ENCODE measurements around the gene PCDH9. TPM values are rescaled to one million over a fixed set of nuclear protein-coding genes. Genes with fewer than 3 reads are reported as not detected.

The PCDH9 gene
- polyA plus RNA-seq, 1 of the 3 experiments (the other 2 are of a cell fraction), result 1.3 TPM

DNA sequence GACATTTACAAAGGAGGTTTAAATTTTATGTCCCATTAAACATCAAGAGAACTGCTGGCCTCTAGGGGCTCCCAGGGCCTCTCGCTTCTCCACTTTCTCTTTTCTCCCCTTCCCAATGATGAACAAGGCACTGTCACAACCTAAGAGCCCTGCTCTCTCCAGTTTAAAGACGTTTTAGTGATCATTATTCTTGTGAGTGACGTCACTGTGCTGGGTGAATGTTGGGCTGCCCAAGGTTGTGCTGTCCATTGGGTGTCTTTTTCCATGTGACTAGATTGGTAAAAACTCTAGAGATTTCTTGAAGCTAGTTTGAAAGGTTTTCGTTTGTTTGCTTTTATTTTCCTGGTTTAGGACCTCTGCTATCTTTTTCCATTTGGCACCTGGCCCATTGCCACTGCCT, 602.6 kb downstream of the PCDH9 start:
- no peaks in the 10 kb centered on the region for H3K4me1 ChIP-seq (ENCODE audit: control insufficient read depth in 1 of 2, insufficient read depth in 2 of 2, low read depth in 1 of 2, low read length in 1 of 2)

DNA sequence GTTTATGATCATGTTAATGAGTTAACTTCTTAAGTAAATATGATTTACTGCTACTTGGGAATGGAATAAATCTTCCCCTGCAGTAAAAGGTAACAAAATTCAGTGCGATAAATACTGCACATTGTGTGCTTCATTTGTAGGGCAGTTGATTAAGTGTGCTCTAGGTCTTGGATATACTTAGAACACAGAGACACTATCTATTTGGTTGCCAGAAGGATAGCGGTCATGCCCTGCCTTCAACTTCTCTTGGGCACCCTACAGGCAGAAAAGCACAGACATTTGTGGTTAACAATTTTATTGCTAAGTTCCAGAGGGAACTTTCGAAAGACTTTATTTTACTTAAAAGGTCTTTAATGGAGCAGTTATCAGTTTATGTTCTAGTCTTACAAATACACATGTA, 605.8 kb downstream of the PCDH9 start:
- Histone ChIP-seq H3K79me2 (ENCODE audit: insufficient read depth) (no peaks in the 10 kb centered on the region), H3K9me2 (no peaks in the 10 kb centered on the region), H3K36me3 (replicated peaks in 1 of 2; ENCODE audit: control insufficient read depth in 1 of 2, insufficient read depth in 2 of 2, low read length in 1 of 2) (no peaks in the 10 kb centered on the region), H3K27ac (ENCODE audit: low read depth in 2 of 2, low read length in 1 of 2) (no peak overlapping the region), H3K9ac (no peak overlapping the region), H3K4me3 (ENCODE audit: low read depth in 2 of 2, low read length in 1 of 2) (no peak overlapping the region), H3K4me2 (no peak overlapping the region), H3F3A (replicated peaks; ENCODE audit: insufficient read depth) (no peaks in the 10 kb centered on the region), H3K4me1 (ENCODE audit: control insufficient read depth in 1 of 2, insufficient read depth in 2 of 2, low read depth in 1 of 2, low read length in 1 of 2) (no peaks in the 10 kb centered on the region), H4K20me1 (ENCODE audit: insufficient read depth) (no peaks in the 10 kb centered on the region), H3K9me3 (no peaks in the 10 kb centered on the region), H2AFZ (ENCODE audit: low read depth) (no peak overlapping the region), H3K27me3 (ENCODE audit: insufficient read depth) (no peaks in the 10 kb centered on the region)
- ChIA-PET CTCF (no interaction called here), POLR2A (no interaction called here)
- no peak for DNase-seq
- 94% methylated on average over 3 of the region's 3 CpGs for WGBS (ENCODE audit: low lambda C conversion rate)
- no peak for TF ChIP-seq RAD21 (IDR thresholded peaks at IDR 0.05; ENCODE audit: low read length)
- TF ChIP-seq, protein P1, sequence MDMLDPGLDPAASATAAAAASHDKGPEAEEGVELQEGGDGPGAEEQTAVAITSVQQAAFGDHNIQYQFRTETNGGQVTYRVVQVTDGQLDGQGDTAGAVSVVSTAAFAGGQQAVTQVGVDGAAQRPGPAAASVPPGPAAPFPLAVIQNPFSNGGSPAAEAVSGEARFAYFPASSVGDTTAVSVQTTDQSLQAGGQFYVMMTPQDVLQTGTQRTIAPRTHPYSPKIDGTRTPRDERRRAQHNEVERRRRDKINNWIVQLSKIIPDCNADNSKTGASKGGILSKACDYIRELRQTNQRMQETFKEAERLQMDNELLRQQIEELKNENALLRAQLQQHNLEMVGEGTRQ (IDR thresholded peaks at IDR 0.05; ENCODE audit: borderline replicate concordance, low read depth, low read length), result no peak
- TF ChIP-seq TAF1 (IDR thresholded peaks at IDR 0.05; ENCODE audit: borderline replicate concordance, low read depth, low read length), result no peak
- no peak for TF ChIP-seq RXRA (IDR thresholded peaks at IDR 0.05; ENCODE audit: borderline replicate concordance, low read depth)
- TF ChIP-seq EZH2phosphoT487 (IDR thresholded peaks at IDR 0.05; ENCODE audit: borderline replicate concordance, low read depth), result no peak
- no peak for TF ChIP-seq TEAD4 (IDR thresholded peaks at IDR 0.05; ENCODE audit: borderline replicate concordance, insufficient read depth)
- TF ChIP-seq, protein P2, sequence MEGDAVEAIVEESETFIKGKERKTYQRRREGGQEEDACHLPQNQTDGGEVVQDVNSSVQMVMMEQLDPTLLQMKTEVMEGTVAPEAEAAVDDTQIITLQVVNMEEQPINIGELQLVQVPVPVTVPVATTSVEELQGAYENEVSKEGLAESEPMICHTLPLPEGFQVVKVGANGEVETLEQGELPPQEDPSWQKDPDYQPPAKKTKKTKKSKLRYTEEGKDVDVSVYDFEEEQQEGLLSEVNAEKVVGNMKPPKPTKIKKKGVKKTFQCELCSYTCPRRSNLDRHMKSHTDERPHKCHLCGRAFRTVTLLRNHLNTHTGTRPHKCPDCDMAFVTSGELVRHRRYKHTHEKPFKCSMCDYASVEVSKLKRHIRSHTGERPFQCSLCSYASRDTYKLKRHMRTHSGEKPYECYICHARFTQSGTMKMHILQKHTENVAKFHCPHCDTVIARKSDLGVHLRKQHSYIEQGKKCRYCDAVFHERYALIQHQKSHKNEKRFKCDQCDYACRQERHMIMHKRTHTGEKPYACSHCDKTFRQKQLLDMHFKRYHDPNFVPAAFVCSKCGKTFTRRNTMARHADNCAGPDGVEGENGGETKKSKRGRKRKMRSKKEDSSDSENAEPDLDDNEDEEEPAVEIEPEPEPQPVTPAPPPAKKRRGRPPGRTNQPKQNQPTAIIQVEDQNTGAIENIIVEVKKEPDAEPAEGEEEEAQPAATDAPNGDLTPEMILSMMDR (IDR thresholded peaks at IDR 0.05), result no peak
- TF ChIP-seq RCOR1 (IDR thresholded peaks at IDR 0.05; ENCODE audit: low read length), result no peak
- no peak for TF ChIP-seq CHD2 (IDR thresholded peaks at IDR 0.05; ENCODE audit: low read length, partially characterized antibody)
- TF ChIP-seq, protein P3, sequence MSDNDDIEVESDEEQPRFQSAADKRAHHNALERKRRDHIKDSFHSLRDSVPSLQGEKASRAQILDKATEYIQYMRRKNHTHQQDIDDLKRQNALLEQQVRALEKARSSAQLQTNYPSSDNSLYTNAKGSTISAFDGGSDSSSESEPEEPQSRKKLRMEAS (IDR thresholded peaks at IDR 0.05; ENCODE audit: low read depth), result no peak
- TF ChIP-seq, protein P4, sequence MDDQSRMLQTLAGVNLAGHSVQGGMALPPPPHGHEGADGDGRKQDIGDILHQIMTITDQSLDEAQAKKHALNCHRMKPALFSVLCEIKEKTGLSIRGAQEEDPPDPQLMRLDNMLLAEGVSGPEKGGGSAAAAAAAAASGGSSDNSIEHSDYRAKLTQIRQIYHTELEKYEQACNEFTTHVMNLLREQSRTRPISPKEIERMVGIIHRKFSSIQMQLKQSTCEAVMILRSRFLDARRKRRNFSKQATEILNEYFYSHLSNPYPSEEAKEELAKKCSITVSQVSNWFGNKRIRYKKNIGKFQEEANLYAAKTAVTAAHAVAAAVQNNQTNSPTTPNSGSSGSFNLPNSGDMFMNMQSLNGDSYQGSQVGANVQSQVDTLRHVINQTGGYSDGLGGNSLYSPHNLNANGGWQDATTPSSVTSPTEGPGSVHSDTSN (IDR thresholded peaks at IDR 0.05), result no peak
- TF ChIP-seq SIN3A (IDR thresholded peaks at IDR 0.05; ENCODE audit: borderline replicate concordance, low read depth, low read length), result no peak
- TF ChIP-seq, protein P5, sequence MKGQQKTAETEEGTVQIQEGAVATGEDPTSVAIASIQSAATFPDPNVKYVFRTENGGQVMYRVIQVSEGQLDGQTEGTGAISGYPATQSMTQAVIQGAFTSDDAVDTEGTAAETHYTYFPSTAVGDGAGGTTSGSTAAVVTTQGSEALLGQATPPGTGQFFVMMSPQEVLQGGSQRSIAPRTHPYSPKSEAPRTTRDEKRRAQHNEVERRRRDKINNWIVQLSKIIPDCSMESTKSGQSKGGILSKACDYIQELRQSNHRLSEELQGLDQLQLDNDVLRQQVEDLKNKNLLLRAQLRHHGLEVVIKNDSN (IDR thresholded peaks at IDR 0.05; ENCODE audit: borderline replicate concordance, low read depth), result no peak

More for the DNA sequence above, 602.6 kb downstream of the PCDH9 start:
- CTCF ChIA-PET, result no interaction called here
- POLR2A ChIA-PET, result no interaction called here
- DNase-seq, result no peak
- H3K79me2 ChIP-seq (ENCODE audit: insufficient read depth), result no peaks in the 10 kb centered on the region
- H3K27ac ChIP-seq (ENCODE audit: low read depth in 2 of 2, low read length in 1 of 2), result no peak overlapping the region
- H3K9me3 ChIP-seq, result no peaks in the 10 kb centered on the region
- TF ChIP-seq NRF1 (IDR thresholded peaks at IDR 0.05; ENCODE audit: low read depth, low read length), result no peak
- TF ChIP-seq FOSL2 (IDR thresholded peaks at IDR 0.05; ENCODE audit: borderline replicate concordance, low read depth), result no peak
- TF ChIP-seq, protein P3 (IDR thresholded peaks at IDR 0.05; ENCODE audit: low read depth), result no peak
- TF ChIP-seq FOXJ3 (CRISPR knock-in tag; IDR thresholded peaks at IDR 0.05), result no peak
- no peak for TF ChIP-seq FOXM1 (IDR thresholded peaks at IDR 0.05; ENCODE audit: low read depth)
- TF ChIP-seq RFX5 (IDR thresholded peaks at IDR 0.05; ENCODE audit: low read length), result no peak
- TF ChIP-seq EZH2phosphoT487 (IDR thresholded peaks at IDR 0.05; ENCODE audit: borderline replicate concordance, low read depth), result no peak
- no peak for TF ChIP-seq POLR2AphosphoS5 (IDR thresholded peaks at IDR 0.05; ENCODE audit: low read depth, low read length)
- no peak overlapping the region for H3K4me3 ChIP-seq (ENCODE audit: low read depth in 2 of 2, low read length in 1 of 2)
- H3K27me3 ChIP-seq (ENCODE audit: insufficient read depth), result no peaks in the 10 kb centered on the region
- H2AFZ ChIP-seq (ENCODE audit: low read depth), result no peak overlapping the region
- H3K4me2 ChIP-seq, result no peak overlapping the region
- H3K36me3 ChIP-seq (replicated peaks in 1 of 2; ENCODE audit: control insufficient read depth in 1 of 2, insufficient read depth in 2 of 2, low read length in 1 of 2), result no peaks in the 10 kb centered on the region
- 64% methylated on average over 4 of the region's 4 CpGs for WGBS (ENCODE audit: low lambda C conversion rate)
- no peaks in the 10 kb centered on the region for H4K20me1 ChIP-seq (ENCODE audit: insufficient read depth)
- H3K9ac ChIP-seq, result no peak overlapping the region
- no peaks in the 10 kb centered on the region for H3F3A ChIP-seq (replicated peaks; ENCODE audit: insufficient read depth)
- no peaks in the 10 kb centered on the region for H3K9me2 ChIP-seq

Measured in SK-N-SH (cell line).